GM23338 (cell line): ENCODE measurements around the gene MPV17. TPM values are rescaled to one million over a fixed set of nuclear protein-coding genes. Genes with fewer than 3 reads are reported as not detected.
A peak's percentile ranks its signal among the peaks of the same experiment; 100 is the strongest.

ENCODE experiments used
- ATAC-seq: fragments of 200-7000 bp; cut with Tn5 transposase; 3 replicates; pipeline ENCODE4 v1.9.1; 2020
- DNase-seq: peaks from one replicate; pipeline ENCODE4 v3.0.0-alpha.2; 2015; ENCODE audit warnings: low spot score
- H2AFZ ChIP-seq: fragments of 200-600 bp; sonication (generic); 2 replicates; pipeline ENCODE4 v1.8.0; 2016; ENCODE audit warnings: antibody characterized with exemption, mild to moderate bottlenecking, moderate library complexity
- H3F3A ChIP-seq: fragments of 200-600 bp; sonication (generic); replicated peaks from 2 replicates; pipeline ENCODE4 v1.8.0; 2017; ENCODE audit warnings: antibody characterized with exemption, mixed run types, low read depth
- H3K27ac ChIP-seq: fragments of 200-600 bp; sonication (generic); 2 replicates; pipeline ENCODE4 v1.6.1; 2016; ENCODE audit warnings: low read depth
- H3K27me3 ChIP-seq: fragments of 200-600 bp; sonication (generic); 2 replicates; pipeline ENCODE4 v1.8.0; 2016; ENCODE audit warnings: mild to moderate bottlenecking, mixed run types, moderate library complexity; ENCODE audit not compliant: insufficient read depth
- H3K36me3 ChIP-seq: fragments of 200-600 bp; sonication (generic); 2 replicates; pipeline ENCODE4 v1.8.0; 2016; ENCODE audit warnings: mild to moderate bottlenecking; ENCODE audit not compliant: insufficient read depth
- H3K4me1 ChIP-seq: fragments of 200-600 bp; sonication (generic); 2 replicates; pipeline ENCODE4 v1.8.0; 2016; ENCODE audit warnings: mild to moderate bottlenecking, moderate library complexity; ENCODE audit not compliant: insufficient read depth
- H3K4me2 ChIP-seq: fragments of 200-600 bp; sonication (generic); 2 replicates; pipeline ENCODE4 v1.7.1; 2017; ENCODE audit warnings: mixed run types
- H3K4me3 ChIP-seq: fragments of 200-600 bp; sonication (generic); 2 replicates; pipeline ENCODE4 v1.6.1; 2016; ENCODE audit warnings: mixed run types
- H3K79me2 ChIP-seq: fragments of 200-600 bp; sonication (generic); replicated peaks from 2 replicates; pipeline ENCODE4 v1.8.0; 2017; ENCODE audit warnings: mild to moderate bottlenecking; ENCODE audit not compliant: insufficient read depth
- H3K9me2 ChIP-seq: fragments of 200-600 bp; sonication (generic); 2 replicates; pipeline ENCODE4 v1.8.0; 2017; ENCODE audit not compliant: insufficient read depth
- H4K20me1 ChIP-seq: fragments of 200-600 bp; sonication (generic); replicated peaks from 2 replicates; pipeline ENCODE4 v1.8.0; 2017; ENCODE audit warnings: mild to moderate bottlenecking; ENCODE audit not compliant: insufficient read depth
- H3K27ac Mint-ChIP-seq: 2 replicates; pipeline ENCODE4 v1.8.0; 2020; ENCODE audit warnings: inconsistent platforms, mild to moderate bottlenecking, moderate library complexity, mixed read lengths
- H3K27me3 Mint-ChIP-seq: 3 replicates; pipeline ENCODE4 v1.8.0; 2022; ENCODE audit warnings: low read depth, mild to moderate bottlenecking, moderate library complexity, mixed read lengths, inconsistent platforms; ENCODE audit not compliant: insufficient read depth, poor library complexity
- H3K36me3 Mint-ChIP-seq: 3 replicates; pipeline ENCODE4 v1.8.0; 2021; ENCODE audit warnings: low read depth, mild to moderate bottlenecking, inconsistent platforms, moderate library complexity, mixed read lengths
- H3K4me1 Mint-ChIP-seq: 3 replicates; pipeline ENCODE4 v1.8.0; 2020; ENCODE audit warnings: mild to moderate bottlenecking, inconsistent platforms, mixed read lengths
- H3K4me3 Mint-ChIP-seq: 3 replicates; pipeline ENCODE4 v1.8.0; 2021; ENCODE audit warnings: moderate library complexity, mild to moderate bottlenecking, inconsistent platforms, mixed read lengths
- H3K9me3 Mint-ChIP-seq: 3 replicates; pipeline ENCODE4 v1.8.0; 2020; ENCODE audit warnings: moderate library complexity, mild to moderate bottlenecking, inconsistent platforms, mixed read lengths
- CREB1 ChIP-seq: fragments of 250-450 bp; sonication (Bioruptor Pico); IDR thresholded peaks from 2 replicates; pipeline ENCODE4 v1.5.0; 2020; ENCODE audit warnings: low read depth, mild to moderate bottlenecking, moderate library complexity
- CTCF ChIP-seq, 2 experiments: fragments of 200-600 bp in 1 of 2; sonication (generic) in 1 of 2; conservative IDR thresholded peaks; 2 replicates each; pipeline versions ENCODE4 v1.5.1 to v1.6.1; 2016 to 2017; ENCODE audit warnings: antibody characterized with exemption in 2 of 2, low read depth in 2 of 2, mild to moderate bottlenecking in 2 of 2, moderate library complexity in 1 of 2
- EZH2 ChIP-seq: fragments of 200-600 bp; sonication (generic); IDR thresholded peaks from one replicate; pipeline ENCODE4 v1.8.0; 2017; ENCODE audit warnings: antibody characterized with exemption, mild to moderate bottlenecking, low read depth; ENCODE audit not compliant: unreplicated experiment
- EZH2phosphoT487 ChIP-seq: fragments of 200-600 bp; sonication (generic); IDR thresholded peaks from one replicate; pipeline ENCODE4 v1.8.1; 2018; ENCODE audit warnings: antibody characterized with exemption; ENCODE audit not compliant: unreplicated experiment
- JUNB ChIP-seq: IDR thresholded peaks from one replicate; pipeline ENCODE4 v1.6.1; 2016; ENCODE audit warnings: antibody characterized with exemption; ENCODE audit not compliant: unreplicated experiment
- NANOG ChIP-seq: IDR thresholded peaks from 2 replicates; pipeline ENCODE4 v1.6.1; 2016; ENCODE audit warnings: antibody characterized with exemption, borderline replicate concordance
- POLR2AphosphoS5 ChIP-seq: IDR thresholded peaks from 2 replicates; pipeline ENCODE4 v1.6.1; 2016; ENCODE audit warnings: antibody characterized with exemption, low read depth
- REST ChIP-seq: IDR thresholded peaks from one replicate; pipeline ENCODE4 v1.6.1; 2018; ENCODE audit warnings: antibody characterized with exemption; ENCODE audit not compliant: unreplicated experiment
- STAT1 ChIP-seq: IDR thresholded peaks from one replicate; pipeline ENCODE4 v1.6.1; 2016; ENCODE audit warnings: antibody characterized with exemption; ENCODE audit not compliant: unreplicated experiment
- ZNF114 ChIP-seq: fragments of 250-450 bp; sonication (Bioruptor Pico); IDR thresholded peaks from 2 replicates; pipeline ENCODE4 v1.5.0; 2020; ENCODE audit warnings: mild to moderate bottlenecking, moderate library complexity
- ZNF331 ChIP-seq: fragments of 250-450 bp; sonication (Bioruptor Pico); IDR thresholded peaks from 2 replicates; pipeline ENCODE4 v1.5.0; 2020; ENCODE audit warnings: low read depth, mild to moderate bottlenecking, moderate library complexity
- ZNF462 ChIP-seq: fragments of 250-450 bp; sonication (Bioruptor Pico); IDR thresholded peaks from 2 replicates; pipeline ENCODE4 v1.5.0; 2020; ENCODE audit warnings: mild to moderate bottlenecking, moderate library complexity
- polyA plus RNA-seq: library from polyadenylated mRNA; unstranded; fragments of >200 nt; fragmentation: Nextera tagmentation; extraction: Ambion mirVana; gene quantifications from 2 replicates; pipeline ENCODE4 v1.2.1, GENCODE V29; 2016
- total RNA-seq: library from RNA; depleted of rRNA; stranded (reverse); fragments of >200 nt; shearing (Covaris generic); gene quantifications from 2 replicates; pipeline ENCODE4 v1.2.3, GENCODE V29; 2014
- TF ChIP-seq, protein P1 (sequence below): IDR thresholded peaks from 2 replicates; pipeline ENCODE4 v1.6.1; 2016; ENCODE audit warnings: antibody characterized with exemption

MPV17 gene
- total and polyA plus RNA-seq, 2 experiments from 2014 or later, result 52.5 to 94.2 TPM

DNA sequence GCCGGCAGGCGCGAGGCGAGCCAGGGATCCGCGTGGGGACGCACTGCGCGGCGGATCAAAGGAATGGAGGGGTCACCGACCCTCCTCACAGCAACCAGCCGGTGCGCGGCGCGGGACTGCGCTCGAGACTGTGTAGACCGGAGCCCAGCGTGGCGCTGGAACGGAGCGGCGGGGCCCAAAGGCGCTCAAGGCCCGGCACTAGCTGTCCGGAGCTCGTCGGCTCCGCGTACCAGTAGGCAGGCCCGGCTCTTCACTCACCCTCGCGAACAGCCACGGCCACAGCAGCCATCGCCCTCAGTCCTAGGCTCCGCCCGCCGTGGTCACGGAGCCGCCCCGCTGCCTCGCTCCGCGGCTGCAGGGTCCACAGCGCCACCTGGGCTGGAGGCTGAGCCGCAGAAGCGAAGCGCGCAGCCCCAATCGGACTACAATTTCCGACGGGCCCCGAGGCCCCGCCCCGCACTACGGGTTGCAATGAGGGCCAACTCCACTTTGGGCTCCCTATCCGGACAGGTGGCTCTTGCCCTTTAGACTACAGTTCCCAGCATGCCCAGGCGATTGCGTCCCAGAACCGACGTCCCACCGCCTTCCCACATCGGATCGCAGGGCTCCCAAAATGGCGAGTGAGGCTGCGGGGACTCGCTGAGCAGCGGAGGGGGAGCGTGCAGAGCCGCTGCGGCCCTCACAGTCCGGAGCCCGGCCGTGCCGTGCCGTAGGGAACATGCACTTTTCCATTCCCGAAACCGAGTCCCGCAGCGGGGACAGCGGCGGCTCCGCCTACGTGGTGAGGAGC, 47.3 kb upstream of the MPV17 start, which contains the start of the genes EIF2B4 and SNX17:
TSS of gene EIF2B4 (minus strand) at position 313 of the 790 bp plus-strand sequence. CDS start at position 289, 24 bp downstream.
TSS of gene SNX17 (plus strand) at position 591 of the 790 bp plus-strand sequence. CDS start at position 719, 128 bp downstream.
- peaks cover 15% of the 10 kb centered on the region for H3K27me3 Mint-ChIP-seq
- Histone ChIP-seq H3F3A (peaks cover 9% of the 10 kb centered on the region; the same call in 1 of the 2 replicates), H4K20me1 (peaks cover 5% of the 10 kb centered on the region; the same call in 1 of the 2 replicates), H3K79me2 (peaks cover 34% of the 10 kb centered on the region), H3K4me2 (peak within 1 kb of the TSS; percentile 98), H3K9me2 (no peaks in the 10 kb centered on the region), H3K4me3 (peak within 1 kb of the TSS; percentile 93), H2AFZ (peak within 1 kb of the TSS; percentile 84), H3K4me1 (peaks cover 20% of the 10 kb centered on the region), H3K27me3 (no peaks in the 10 kb centered on the region), H3K36me3 (peaks cover 31% of the 10 kb centered on the region), H3K27ac (peak within 1 kb of the TSS; percentile 42; the same call in 1 of the 2 replicates)
- H3K36me3 Mint-ChIP-seq, result peaks cover 66% of the 10 kb centered on the region
- H3K4me1 Mint-ChIP-seq, result peaks cover 24% of the 10 kb centered on the region
- ATAC-seq (peak; percentile 89), DNase-seq (peak; percentile 99)
- TF ChIP-seq EZH2, result no peak
- TF ChIP-seq NANOG, result no peak
- TF ChIP-seq STAT1, result no peak
- no peak for TF ChIP-seq ZNF331 (CRISPR knock-in tag)
- TF ChIP-seq ZNF462 (CRISPR knock-in tag), result no peak
- TF ChIP-seq ZNF114 (CRISPR knock-in tag), result no peak
- TF ChIP-seq, protein P1, sequence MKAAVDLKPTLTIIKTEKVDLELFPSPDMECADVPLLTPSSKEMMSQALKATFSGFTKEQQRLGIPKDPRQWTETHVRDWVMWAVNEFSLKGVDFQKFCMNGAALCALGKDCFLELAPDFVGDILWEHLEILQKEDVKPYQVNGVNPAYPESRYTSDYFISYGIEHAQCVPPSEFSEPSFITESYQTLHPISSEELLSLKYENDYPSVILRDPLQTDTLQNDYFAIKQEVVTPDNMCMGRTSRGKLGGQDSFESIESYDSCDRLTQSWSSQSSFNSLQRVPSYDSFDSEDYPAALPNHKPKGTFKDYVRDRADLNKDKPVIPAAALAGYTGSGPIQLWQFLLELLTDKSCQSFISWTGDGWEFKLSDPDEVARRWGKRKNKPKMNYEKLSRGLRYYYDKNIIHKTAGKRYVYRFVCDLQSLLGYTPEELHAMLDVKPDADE, result peak; percentile 100
- TF ChIP-seq REST, result peak; percentile 2
- TF ChIP-seq CTCF (conservative IDR thresholded peaks at IDR 0.05; ENCODE audit: low read depth in 2 of 2), result peak; percentile 57 to 91
- no peak for TF ChIP-seq JUNB
- TF ChIP-seq EZH2phosphoT487, result no peak
- peak; percentile 96 for TF ChIP-seq POLR2AphosphoS5
- peak; percentile 86 for TF ChIP-seq CREB1 (CRISPR knock-in tag)
- H3K9me3 Mint-ChIP-seq, result no peaks in the 10 kb centered on the region
- H3K4me3 Mint-ChIP-seq, result peak within 1 kb of the TSS; percentile 86
- peak within 1 kb of the TSS; percentile 98 for H3K27ac Mint-ChIP-seq
